B cell (primary cell): ENCODE results near the gene LYG1. TPM values are rescaled to one million over a fixed set of nuclear protein-coding genes. Genes with fewer than 3 reads are reported as not detected.
"Not testable (repeated sequence)": the region's sequence is repeated elsewhere in the genome, so short reads cannot be mapped to it uniquely, and the experiment has no call there.

Source experiments
- ATAC-seq: fragments of 200-7000 bp; cut with Tn5 transposase; one replicate; pipeline ENCODE4 v1.10.0; 2021; ENCODE audit warnings: low read depth, mild to moderate bottlenecking, moderate number of reproducible peaks, moderate library complexity
- CTCF ChIA-PET: fragments of 350-600 bp; sonication (Branson Sonifier 250); formaldehyde crosslinking; loops from one replicate; lab custom pipeline; 2021; ENCODE audit warnings: antibody characterized with exemption, inconsistent platforms; lab: Charles Lee
- POLR2A ChIA-PET: fragments of 350-600 bp; sonication (Branson Sonifier 250); formaldehyde crosslinking; loops from one replicate; lab custom pipeline; 2021; ENCODE audit warnings: antibody characterized with exemption; lab: Charles Lee
- DNase-seq: peaks from one replicate; pipeline ENCODE4 v3.0.0; 2013
- H2AFZ ChIP-seq: 2 replicates; pipeline ENCODE4 v1.6.1; 2012; ENCODE audit warnings: mild to moderate bottlenecking, low read depth, low read length; ENCODE audit not compliant: insufficient read depth, poor library complexity, severe bottlenecking
- H3K27ac ChIP-seq, 2 donors: 1 replicate in 1 of 2; 2 replicates in 1 of 2; pipeline ENCODE4 v1.5.1; 2012 to 2013; ENCODE audit warnings: low read length in 2 of 2, mild to moderate bottlenecking in 2 of 2, moderate library complexity in 1 of 2
- H3K27me3 ChIP-seq, 4 experiments: fragments of 200-600 bp in 1 of 4; sonication (generic) in 1 of 4; replicated peaks in 1 of 4; 1 replicate in 2 of 4; 2 replicates in 2 of 4; pipeline versions ENCODE4 v1.6.1 to v1.7.0; 2013 to 2016; ENCODE audit warnings: low read length in 3 of 4, mild to moderate bottlenecking in 2 of 4, mixed read lengths in 1 of 4, moderate library complexity in 1 of 4; ENCODE audit not compliant: insufficient read depth in 4 of 4, control insufficient read depth in 3 of 4; ENCODE audit errors: control extremely low read depth in 1 of 4
- H3K36me3 ChIP-seq, 2 experiments: replicated peaks in 1 of 2; 1 replicate in 1 of 2; 2 replicates in 1 of 2; pipeline versions ENCODE4 v1.6.1 to v1.7.1; 2013; ENCODE audit warnings: low read length in 1 of 2; ENCODE audit not compliant: insufficient read depth in 2 of 2, control insufficient read depth in 1 of 2; ENCODE audit errors: control extremely low read depth in 1 of 2, extremely low read depth in 1 of 2
- H3K4me1 ChIP-seq, 2 donors: fragments of 200-600 bp in 1 of 2; sonication (generic) in 1 of 2; 1 replicate in 1 of 2; 2 replicates in 1 of 2; pipeline versions ENCODE4 v1.5.1 to v1.6.1; 2013 to 2017; ENCODE audit warnings: low read length in 2 of 2; ENCODE audit not compliant: control insufficient read depth in 2 of 2, insufficient read depth in 2 of 2
- H3K4me2 ChIP-seq: replicated peaks from 2 replicates; pipeline ENCODE3; 2012; ENCODE audit warnings: mild to moderate bottlenecking, low read depth, low read length; ENCODE audit not compliant: poor library complexity, severe bottlenecking
- H3K4me3 ChIP-seq, 5 experiments: fragments of 200-600 bp in 1 of 5; sonication (generic) in 1 of 5; 1 replicate in 3 of 5; 2 replicates in 2 of 5; pipeline versions ENCODE4 v1.5.1 to v1.7.0; 2011 to 2016; ENCODE audit warnings: low read length in 4 of 5, mild to moderate bottlenecking in 4 of 5, low read depth in 2 of 5, control low read depth in 1 of 5, moderate library complexity in 1 of 5; ENCODE audit not compliant: insufficient read depth in 1 of 5; ENCODE audit errors: control extremely low read depth in 1 of 5, extremely low read depth in 1 of 5
- H3K79me2 ChIP-seq: fragments of 200-600 bp; sonication (generic); one replicate; pipeline ENCODE4 v1.6.0; 2016; ENCODE audit warnings: low read length; ENCODE audit not compliant: control insufficient read depth, insufficient read depth
- H3K9ac ChIP-seq: fragments of 200-600 bp; sonication (generic); 2 replicates; pipeline ENCODE4 v1.6.1; 2017; ENCODE audit warnings: mild to moderate bottlenecking, low read length, moderate library complexity
- H3K9me3 ChIP-seq, 3 donors: one replicate each; pipeline versions ENCODE4 v1.6.1 to v1.7.1; 2013; ENCODE audit warnings: low read length in 2 of 3; ENCODE audit not compliant: control insufficient read depth in 2 of 3, insufficient read depth in 1 of 3; ENCODE audit errors: control extremely low read depth in 1 of 3
- H4K20me1 ChIP-seq: 2 replicates; pipeline ENCODE4 v1.6.0; 2012; ENCODE audit warnings: mild to moderate bottlenecking, low read length; ENCODE audit not compliant: insufficient read depth, control insufficient read depth, poor library complexity, severe bottlenecking
- H3K27ac Mint-ChIP-seq: one replicate; pipeline ENCODE4 v1.8.0; 2021; ENCODE audit warnings: mixed read lengths
- H3K27me3 Mint-ChIP-seq: one replicate; pipeline ENCODE4 v1.8.0; 2021; ENCODE audit warnings: mixed read lengths
- H3K4me1 Mint-ChIP-seq: one replicate; pipeline ENCODE4 v1.8.0; 2021; ENCODE audit warnings: mixed read lengths
- H3K4me3 Mint-ChIP-seq: one replicate; pipeline ENCODE4 v1.8.0; 2021; ENCODE audit warnings: mixed read lengths
- H3K9me3 Mint-ChIP-seq: one replicate; pipeline ENCODE4 v1.8.0; 2022; ENCODE audit warnings: mixed read lengths; ENCODE audit not compliant: insufficient read depth
- EZH2 ChIP-seq: IDR thresholded peaks from 2 replicates; pipeline ENCODE4 v1.6.1; 2012; ENCODE audit warnings: borderline replicate concordance, low read depth, mild to moderate bottlenecking, moderate library complexity, low read length; ENCODE audit not compliant: insufficient read depth, poor library complexity, severe bottlenecking
- WGBS: methylation state at CpG from one replicate; pipeline ENCODE4 v1.1.5; 2013; ENCODE audit warnings: missing lambda C conversion rate; ENCODE audit not compliant: insufficient coverage; 5-methylcytosine and 5-hydroxymethylcytosine counted together
- intact Hi-C: fragments of 100-400 bp; cut with micrococcal nuclease; formaldehyde crosslinking; loops from one replicate; pipeline ENCODE4 v1.10.0; 2022
- polyA plus RNA-seq: library from polyadenylated mRNA; depleted of rRNA; stranded (reverse); fragments of >200 nt; gene quantifications from 2 replicates; pipeline ENCODE4 v1.2.3, GENCODE V29; 2012
- total RNA-seq, 2 donors: library from RNA; stranded (reverse); fragments of 120-200 nt in 1 of 2; gene quantifications; 1 replicate in 1 of 2; 2 replicates in 1 of 2; pipeline versions ENCODE4 v1.2.3 to v1.2.4, GENCODE V29; 2013 to 2022
- TF ChIP-seq, protein P1 (sequence below): fragments of 200-600 bp; IDR thresholded peaks from one replicate; pipeline ENCODE4 v1.8.0; 2022; ENCODE audit warnings: antibody characterized with exemption, mild to moderate bottlenecking

The LYG1 gene
- total and polyA plus RNA-seq, 2 donors (not counting 1 experiment from before 2014, with no cell fraction given) = 3.0 to 4.5 TPM

DNA sequence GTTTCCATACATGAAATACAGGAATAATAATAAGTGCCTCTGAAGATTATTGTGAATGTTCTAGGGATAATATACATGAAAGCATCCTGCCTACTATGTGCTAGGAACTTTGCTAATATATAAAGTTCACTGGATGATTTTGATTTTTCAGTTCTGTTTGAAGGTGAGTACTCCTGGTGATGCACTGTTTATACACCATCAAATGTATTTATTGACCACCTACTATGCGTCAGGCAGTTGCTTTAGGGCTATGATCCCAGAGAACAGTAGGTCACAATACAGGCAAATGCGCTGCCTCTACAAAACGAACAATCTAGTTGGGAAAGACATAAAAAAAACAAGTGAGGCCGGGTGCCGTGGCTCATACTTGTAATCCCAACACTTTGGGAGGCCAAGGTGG lies 24.4 kb upstream of the LYG1 start:
- H3K79me2 ChIP-seq = peaks cover 20% of the 10 kb centered on the region
- peaks cover 3% of the 10 kb centered on the region for H3K4me1 Mint-ChIP-seq
- H2AFZ ChIP-seq = no peak overlapping the region
- no peak overlapping the region for H3K4me3 Mint-ChIP-seq
- CTCF ChIA-PET = no interaction called here
- no peak overlapping the region for H3K4me3 ChIP-seq
- no peak overlapping the region for H3K4me2 ChIP-seq
- peaks cover 21% of the 10 kb centered on the region for H4K20me1 ChIP-seq
- 98% methylated on average over 5 of the region's 5 CpGs for WGBS
- H3K27me3 ChIP-seq = no peaks in the 10 kb centered on the region
- intact Hi-C loops = no loop called here
- H3K4me1 ChIP-seq = no peaks in the 10 kb centered on the region
- no peak overlapping the region for H3K9ac ChIP-seq
- no peak overlapping the region for H3K27ac Mint-ChIP-seq
- no peaks in the 10 kb centered on the region for H3K9me3 Mint-ChIP-seq
- no peaks in the 10 kb centered on the region for H3K27me3 Mint-ChIP-seq
- H3K36me3 ChIP-seq = peaks cover 14 to 69% of the 10 kb centered on the region in 2 experiments
- ATAC-seq = no peak
- DNase-seq = no peak
- no peaks in the 10 kb centered on the region for H3K9me3 ChIP-seq
- no peak overlapping the region for H3K27ac ChIP-seq
- POLR2A ChIA-PET = no interaction called here
- TF ChIP-seq EZH2 = no peak
- TF ChIP-seq, protein P1, sequence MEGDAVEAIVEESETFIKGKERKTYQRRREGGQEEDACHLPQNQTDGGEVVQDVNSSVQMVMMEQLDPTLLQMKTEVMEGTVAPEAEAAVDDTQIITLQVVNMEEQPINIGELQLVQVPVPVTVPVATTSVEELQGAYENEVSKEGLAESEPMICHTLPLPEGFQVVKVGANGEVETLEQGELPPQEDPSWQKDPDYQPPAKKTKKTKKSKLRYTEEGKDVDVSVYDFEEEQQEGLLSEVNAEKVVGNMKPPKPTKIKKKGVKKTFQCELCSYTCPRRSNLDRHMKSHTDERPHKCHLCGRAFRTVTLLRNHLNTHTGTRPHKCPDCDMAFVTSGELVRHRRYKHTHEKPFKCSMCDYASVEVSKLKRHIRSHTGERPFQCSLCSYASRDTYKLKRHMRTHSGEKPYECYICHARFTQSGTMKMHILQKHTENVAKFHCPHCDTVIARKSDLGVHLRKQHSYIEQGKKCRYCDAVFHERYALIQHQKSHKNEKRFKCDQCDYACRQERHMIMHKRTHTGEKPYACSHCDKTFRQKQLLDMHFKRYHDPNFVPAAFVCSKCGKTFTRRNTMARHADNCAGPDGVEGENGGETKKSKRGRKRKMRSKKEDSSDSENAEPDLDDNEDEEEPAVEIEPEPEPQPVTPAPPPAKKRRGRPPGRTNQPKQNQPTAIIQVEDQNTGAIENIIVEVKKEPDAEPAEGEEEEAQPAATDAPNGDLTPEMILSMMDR = no peak

DNA sequence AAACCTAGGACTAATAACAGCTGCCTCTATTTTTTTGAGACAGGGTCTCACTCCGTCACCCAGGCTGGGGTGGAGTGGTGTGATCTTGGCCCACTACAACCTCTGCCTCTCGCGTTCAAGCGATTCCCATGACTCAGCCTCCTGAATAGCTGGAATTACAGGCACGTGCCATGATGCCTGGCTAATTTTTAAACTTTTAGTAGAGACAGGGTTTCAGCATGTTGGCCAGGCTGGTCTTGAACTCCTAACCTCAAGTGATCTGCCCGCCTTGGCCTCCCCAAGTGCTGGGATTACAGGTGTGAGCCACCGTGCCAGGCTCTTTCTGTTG lies 16.8 kb upstream of the LYG1 start:
- ATAC-seq, H3K4me1 ChIP-seq, intact Hi-C loops, CTCF ChIA-PET, H3K27ac Mint-ChIP-seq, H3K4me3 Mint-ChIP-seq, H3K4me3 ChIP-seq, H3K9ac ChIP-seq, H3K4me1 Mint-ChIP-seq, H3K27ac ChIP-seq, H2AFZ ChIP-seq, H3K9me3 Mint-ChIP-seq, H3K9me3 ChIP-seq, H3K27me3 ChIP-seq, H3K4me2 ChIP-seq, DNase-seq, H3K27me3 Mint-ChIP-seq, H4K20me1 ChIP-seq, POLR2A ChIA-PET, H3K79me2 ChIP-seq: not testable (repeated sequence)
- H3K36me3 ChIP-seq = peaks cover 14 to 52% of the 10 kb centered on the region in 2 experiments
- 100% methylated on average over 7 of the region's 7 CpGs for WGBS
